EL (cell line): ENCODE measurements around the gene OARD1.

Source experiments
- DNase-seq: peaks from one replicate; pipeline ENCODE4 v3.0.0-alpha.2; 2016

Gene OARD1

DNA sequence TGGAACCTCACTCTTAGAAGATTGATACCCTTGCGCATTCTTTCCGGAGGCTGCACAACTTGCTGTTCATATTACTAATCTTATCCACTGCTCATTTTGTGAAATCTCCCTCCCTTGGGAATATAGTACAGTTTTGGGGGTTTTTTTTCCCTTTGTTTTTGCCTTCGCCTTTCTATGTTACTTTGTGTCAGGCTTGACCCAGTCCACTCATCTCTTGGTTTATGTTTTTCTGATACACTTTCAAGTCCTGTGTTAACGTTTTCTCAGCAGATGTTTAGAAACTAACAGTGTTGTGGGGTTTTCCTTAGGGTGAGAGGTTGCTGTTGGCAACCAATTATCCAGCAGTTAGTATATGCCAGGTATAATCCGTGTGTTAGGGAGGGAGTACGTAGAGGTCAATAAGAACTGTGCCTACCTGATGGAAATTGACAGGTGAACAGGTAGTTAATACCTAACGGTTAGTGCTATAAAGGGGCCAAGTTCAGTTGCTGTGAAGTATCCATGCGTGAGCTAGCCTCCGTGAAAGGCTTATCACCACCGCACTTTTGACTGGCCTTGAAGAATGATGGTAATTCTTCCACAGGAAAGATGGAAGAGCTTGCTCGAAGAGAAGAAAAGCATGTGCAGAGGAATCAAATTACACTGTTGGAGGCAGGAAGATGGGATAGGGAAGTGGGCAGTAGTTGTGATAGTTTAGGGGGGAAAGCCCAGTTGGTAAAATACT, 2.0 kb upstream of the OARD1 start:
- DNase-seq, result peak; percentile 45

DNA sequence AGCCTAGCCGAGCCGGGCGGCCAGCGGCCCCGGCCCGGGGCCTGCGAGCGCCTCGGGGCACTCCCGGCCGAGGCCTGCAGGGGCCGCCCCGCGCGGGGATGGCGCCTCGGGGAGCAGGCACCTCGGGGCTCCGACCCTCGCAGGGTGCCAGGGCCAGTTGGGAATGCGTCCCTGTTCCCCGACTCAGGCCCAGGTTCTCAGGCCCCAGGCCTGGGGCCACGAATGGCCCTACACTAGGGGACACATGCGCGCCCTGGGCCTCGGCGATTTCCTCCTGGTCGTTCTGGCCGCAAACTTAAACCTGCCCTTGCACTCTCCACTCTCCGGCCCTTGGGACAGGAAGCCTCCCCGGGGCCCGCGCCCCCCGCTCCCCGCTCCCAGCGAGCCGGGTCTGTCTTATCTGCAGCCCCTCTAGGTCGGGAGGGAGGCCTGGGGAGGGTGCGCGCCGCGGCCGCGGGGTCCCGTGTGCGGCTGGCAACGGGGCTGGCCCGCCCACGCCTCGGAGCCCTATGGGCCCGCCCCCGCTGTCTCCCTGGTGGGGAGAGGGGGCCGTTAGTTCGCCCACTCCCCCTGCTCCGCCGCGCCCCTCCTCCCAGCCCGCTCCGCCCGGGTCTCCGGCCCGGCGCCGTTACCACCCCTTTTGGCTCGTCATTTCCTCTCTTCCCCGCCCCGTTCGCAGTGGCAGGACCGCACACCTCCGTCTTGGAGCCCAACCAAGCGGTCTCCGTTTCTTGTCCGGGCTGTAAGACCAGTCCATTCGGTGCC, 1.2 kb upstream of the OARD1 start:
- DNase-seq, result peak; percentile 81

DNA sequence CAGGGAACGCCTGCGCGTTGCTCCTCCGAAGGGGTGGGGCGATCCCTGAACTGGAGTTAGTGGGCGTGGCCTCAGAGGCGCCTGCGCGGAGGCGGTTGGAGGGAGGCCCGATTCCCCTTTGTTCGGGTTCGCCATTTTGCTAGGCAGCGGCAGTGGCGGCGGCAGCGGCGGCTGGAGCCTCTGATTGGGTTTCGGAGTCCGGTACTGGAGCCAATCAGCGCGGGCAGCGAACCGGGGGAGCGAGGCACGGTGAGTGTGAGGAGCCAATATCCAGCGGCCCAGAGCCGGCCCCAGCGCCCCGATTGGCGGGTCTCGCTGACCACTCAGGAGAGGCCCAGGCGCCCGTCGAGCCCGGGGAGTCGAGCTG, 663 bp upstream of the OARD1 start, which contains the start of gene NFYA:
TSS of gene NFYA (plus strand) at position 139 of the 367 bp plus-strand sequence. CDS start 6,116 bp downstream, outside the sequence.
- DNase-seq, result no peak

DNA sequence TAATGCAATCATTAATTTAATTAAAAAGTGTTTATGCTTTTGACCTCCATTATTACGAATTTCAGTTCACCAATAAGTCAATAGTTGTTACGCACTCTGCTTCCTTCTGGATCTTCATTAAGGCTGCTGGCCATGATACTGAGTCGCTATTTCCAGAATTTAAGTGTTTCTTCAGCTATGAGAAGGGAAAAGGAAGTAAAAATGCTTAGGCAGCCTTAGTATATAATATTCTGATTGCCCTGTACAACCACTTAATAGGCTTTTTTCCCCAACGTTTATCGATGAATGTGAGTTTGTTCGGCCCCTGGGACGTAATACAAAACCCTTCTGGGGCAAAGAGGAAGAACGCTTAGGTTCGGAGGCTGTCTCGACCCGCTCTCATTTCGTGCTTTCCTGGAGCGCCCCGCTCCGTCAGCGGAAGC, 644 bp downstream of the OARD1 start:
- DNase-seq, result no peak

GRCh38 chr6:41066867-41067304, 5.3 kb downstream of the OARD1 start:
- peak; percentile 77 for DNase-seq

DNA sequence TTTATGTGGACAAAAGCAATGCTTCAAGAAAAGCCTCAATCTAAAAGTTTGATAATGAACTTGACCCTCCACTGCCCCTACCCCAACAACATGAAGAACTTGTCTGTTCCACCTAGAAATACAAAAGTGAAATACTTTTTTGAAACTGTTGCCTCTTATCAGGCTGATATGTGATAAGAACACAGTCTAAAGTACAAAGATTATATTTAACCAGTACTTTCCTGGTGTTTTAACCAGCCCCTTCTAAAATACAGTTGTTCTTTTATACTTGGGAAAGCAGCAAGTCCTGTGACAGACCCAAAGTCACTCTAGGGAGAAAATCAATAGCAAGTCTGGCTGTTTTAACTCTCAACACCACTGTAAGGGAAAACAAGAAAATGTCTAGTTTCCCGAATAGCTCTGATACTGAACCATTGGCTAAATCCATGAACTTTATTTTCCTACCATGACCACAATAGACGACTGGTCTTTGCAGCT, 6.6 kb downstream of the OARD1 start:
- DNase-seq, result no peak

DNA sequence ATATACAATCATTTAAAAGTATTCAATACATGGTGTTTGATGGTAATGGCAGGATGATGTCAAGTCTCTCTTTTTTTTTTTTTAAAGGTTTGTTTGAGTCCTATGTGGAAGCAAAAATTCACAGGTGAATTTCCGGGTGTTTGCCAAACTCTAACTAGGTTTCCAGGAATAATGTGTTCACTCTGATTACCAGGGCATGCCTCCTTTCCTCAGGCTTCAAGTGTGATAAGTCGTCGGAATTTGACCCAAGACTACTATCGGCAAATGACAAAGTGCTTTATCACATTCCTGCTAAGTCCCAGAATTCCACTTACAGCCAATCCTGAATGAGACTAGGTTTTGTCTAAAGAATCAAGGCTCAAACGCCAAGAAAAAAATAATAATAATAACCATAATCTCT, 7.3 kb downstream of the OARD1 start:
- no peak for DNase-seq

GRCh38 chr6:41063884-41064285, 8.3 kb downstream of the OARD1 start:
- DNase-seq, result no peak

GRCh38 chr6:41062056-41062455, 10.1 kb downstream of the OARD1 start:
- DNase-seq, result no peak

GRCh38 chr6:41061196-41061726, 10.9 kb downstream of the OARD1 start:
- DNase-seq, result no peak

DNA sequence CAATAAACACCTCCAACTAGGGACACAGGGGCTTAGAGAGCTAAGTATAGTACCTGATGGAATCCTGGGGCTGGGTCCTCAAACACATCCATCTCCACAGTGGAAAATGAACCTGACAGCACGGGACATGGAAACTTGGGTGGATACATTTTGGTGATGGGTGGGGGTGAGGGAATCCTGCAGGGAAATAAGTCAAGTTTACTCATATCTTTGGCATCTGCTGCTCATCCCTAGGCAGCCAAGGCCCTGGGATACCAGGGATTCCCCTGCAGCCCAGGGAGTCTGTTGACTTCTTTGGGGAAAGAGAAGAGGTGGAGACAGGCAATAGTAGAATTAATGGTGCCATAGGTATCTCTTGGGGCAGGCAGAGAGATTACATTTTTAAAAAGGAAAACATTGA, 12.6 kb downstream of the OARD1 start:
- peak; percentile 74 for DNase-seq

DNA sequence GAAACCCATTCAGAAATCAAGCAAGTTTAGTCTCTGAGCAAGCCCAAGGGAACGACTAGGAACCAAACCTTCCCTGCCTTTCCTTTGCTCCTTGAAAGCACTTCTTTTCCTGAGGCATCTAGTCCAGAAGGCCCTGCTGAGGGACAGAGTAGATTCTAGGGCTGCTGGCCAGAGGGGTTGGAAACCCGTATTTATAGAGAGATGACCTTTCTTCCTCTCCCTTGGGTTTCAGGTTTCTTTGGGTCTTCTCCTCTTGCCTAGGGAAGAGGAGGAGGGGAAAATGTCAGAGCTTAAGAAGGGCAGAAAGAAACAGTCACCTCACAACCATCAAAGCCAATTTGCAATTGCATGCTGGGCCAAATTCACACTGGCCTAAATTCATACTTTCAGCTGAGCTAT, 13.4 kb downstream of the OARD1 start:
- no peak for DNase-seq

GRCh38 chr6:41056768-41057490, 15.2 kb downstream of the OARD1 start:
- DNase-seq, result no peak

GRCh38 chr6:41055149-41055548, 17.0 kb downstream of the OARD1 start:
- DNase-seq, result no peak

GRCh38 chr6:41054511-41054910, 17.6 kb downstream of the OARD1 start:
- DNase-seq, result no peak

DNA sequence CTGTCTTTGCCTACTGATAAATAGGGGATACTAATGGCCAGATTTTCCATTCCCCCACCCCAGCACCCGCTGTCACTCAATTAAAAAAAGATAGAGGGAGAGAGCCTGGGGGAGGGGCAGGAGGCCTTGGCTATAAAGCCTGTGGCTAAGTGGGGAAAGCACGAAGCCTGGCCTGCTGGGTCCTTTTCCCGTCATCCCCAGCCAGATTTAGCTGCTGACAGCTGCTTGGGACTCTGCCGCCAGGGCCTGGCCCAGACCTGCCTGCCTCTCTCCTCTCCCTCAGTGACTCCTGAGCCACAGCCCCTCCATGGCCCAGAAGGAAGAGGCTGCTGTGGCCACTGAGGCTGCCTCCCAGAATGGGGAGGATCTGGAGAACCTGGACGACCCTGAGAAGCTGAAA, 19.1 kb downstream of the OARD1 start, which contains the start of gene APOBEC2:
TSS of gene APOBEC2 (plus strand) at position 162 of the 400 bp plus-strand sequence. CDS start at position 308, 146 bp downstream.
- DNase-seq, result no peak

- DNase-seq, result no peak
Measured at GRCh38 chr6:41051873-41052272, 20.3 kb downstream of the OARD1 start.

GRCh38 chr6:41050536-41050935, 21.6 kb downstream of the OARD1 start:
- DNase-seq, result no peak

DNA sequence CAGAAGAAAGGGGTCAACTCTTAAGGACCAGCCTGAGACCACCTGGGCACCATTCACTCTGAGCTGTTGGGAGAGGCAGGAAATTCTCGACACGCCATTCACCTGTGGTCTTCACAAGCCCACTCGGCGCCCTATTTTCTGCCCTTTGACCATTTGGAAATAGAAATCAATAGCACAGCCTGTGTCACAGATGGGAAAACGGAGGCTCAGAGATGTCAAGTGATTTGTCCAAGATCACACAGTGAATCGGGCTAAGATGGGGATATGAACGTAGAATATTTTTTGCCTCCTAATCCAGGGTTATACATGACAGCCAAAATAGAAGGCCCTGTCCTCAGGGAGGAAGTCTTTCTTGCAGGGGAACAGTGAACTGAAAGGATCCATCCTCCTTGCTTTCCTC, 22.2 kb downstream of the OARD1 start:
- DNase-seq, result no peak

- DNase-seq, result peak; percentile 35
Measured at GRCh38 chr6:41049521-41049920, 22.6 kb downstream of the OARD1 start.

- DNase-seq, result no peak
Measured at GRCh38 chr6:41047745-41048732, 24.1 kb downstream of the OARD1 start.

GRCh38 chr6:41047306-41047705, 24.9 kb downstream of the OARD1 start:
- DNase-seq, result no peak
